Liver (tissue), 9 donors: ENCODE data around the gene SMOC2. TPM values are rescaled to one million over a fixed set of nuclear protein-coding genes. Genes with fewer than 3 reads are reported as not detected.

Experiments used
- DNase-seq: peaks from one replicate; pipeline ENCODE4 v3.0.0-alpha.2; 2017; ENCODE audit warnings: low spot score
- H3K27ac ChIP-seq, 2 donors: one replicate each; pipeline ENCODE4 v1.7.0; 2013; ENCODE audit warnings: inconsistent platforms in 2 of 2, low read length in 2 of 2, control low read depth in 1 of 2, low read depth in 1 of 2, mild to moderate bottlenecking in 1 of 2
- H3K27me3 ChIP-seq, 4 donors: one replicate each; pipeline versions ENCODE4 v1.6.1 to v1.7.0; 2013; ENCODE audit warnings: low read length in 3 of 4, inconsistent platforms in 1 of 4, mild to moderate bottlenecking in 1 of 4, moderate library complexity in 1 of 4; ENCODE audit not compliant: control insufficient read depth in 4 of 4, insufficient read depth in 4 of 4
- H3K36me3 ChIP-seq, 4 donors: one replicate each; pipeline versions ENCODE4 v1.6.1 to v1.7.0; 2013; ENCODE audit warnings: low read length in 3 of 4, mild to moderate bottlenecking in 3 of 4, low read depth in 1 of 4, moderate library complexity in 1 of 4; ENCODE audit not compliant: control insufficient read depth in 4 of 4, insufficient read depth in 3 of 4
- H3K4me1 ChIP-seq, 4 donors: one replicate each; pipeline versions ENCODE4 v1.6.1 to v1.7.0; 2013; ENCODE audit warnings: low read length in 3 of 4, mild to moderate bottlenecking in 3 of 4, moderate library complexity in 1 of 4; ENCODE audit not compliant: control insufficient read depth in 4 of 4, insufficient read depth in 4 of 4
- H3K4me3 ChIP-seq, 3 donors: one replicate each; pipeline versions ENCODE4 v1.6.1 to v1.7.0; 2013; ENCODE audit warnings: low read length in 3 of 3, control low read depth in 1 of 3, low read depth in 1 of 3, mild to moderate bottlenecking in 1 of 3
- H3K9ac ChIP-seq, 2 donors: one replicate each; pipeline ENCODE4 v1.7.0; 2013; ENCODE audit warnings: low read length in 2 of 2, mild to moderate bottlenecking in 2 of 2, moderate library complexity in 2 of 2, control low read depth in 1 of 2, low read depth in 1 of 2
- H3K9me3 ChIP-seq, 4 donors: one replicate each; pipeline versions ENCODE4 v1.6.1 to v1.7.0; 2013; ENCODE audit warnings: low read length in 3 of 4; ENCODE audit not compliant: control insufficient read depth in 4 of 4
- ATF3 ChIP-seq: IDR thresholded peaks from 2 replicates; pipeline ENCODE4 v1.6.1; 2016; ENCODE audit warnings: antibody characterized with exemption
- CTCF ChIP-seq: fragments of 150-350 bp; IDR thresholded peaks from 2 replicates; pipeline ENCODE4 v1.5.1; 2017; ENCODE audit warnings: improper control_type of control experiment, low read depth, low read length; ENCODE audit not compliant: missing input control
- EGR1 ChIP-seq, 2 donors: IDR thresholded peaks; 2 replicates each; pipeline ENCODE4 v1.6.1; 2016 to 2018; ENCODE audit warnings: antibody characterized with exemption in 2 of 2, low read depth in 2 of 2
- FOXA1 ChIP-seq: IDR thresholded peaks from 2 replicates; pipeline ENCODE4 v1.6.1; 2016; ENCODE audit warnings: antibody characterized with exemption
- FOXA2 ChIP-seq: IDR thresholded peaks from 2 replicates; pipeline ENCODE4 v1.6.1; 2016; ENCODE audit warnings: antibody characterized with exemption
- HNF4A ChIP-seq, 2 donors: conservative IDR thresholded peaks; 2 replicates each; pipeline ENCODE4 v1.6.1; 2016; ENCODE audit warnings: antibody characterized with exemption in 2 of 2, mild to moderate bottlenecking in 2 of 2
- NR2F2 ChIP-seq: IDR thresholded peaks from 2 replicates; pipeline ENCODE4 v1.6.1; 2016; ENCODE audit warnings: antibody characterized with exemption
- RAD21 ChIP-seq, 2 donors: IDR thresholded peaks; 2 replicates each; pipeline ENCODE4 v1.6.1; 2016; ENCODE audit warnings: antibody characterized with exemption in 2 of 2, mild to moderate bottlenecking in 2 of 2
- REST ChIP-seq: IDR thresholded peaks from 2 replicates; pipeline ENCODE4 v1.6.1; 2016; ENCODE audit warnings: antibody characterized with exemption, mild to moderate bottlenecking
- RXRA ChIP-seq, 2 donors: IDR thresholded peaks; 2 replicates each; pipeline ENCODE4 v1.6.1; 2017 to 2018; ENCODE audit warnings: antibody characterized with exemption in 2 of 2, mild to moderate bottlenecking in 1 of 2
- SP1 ChIP-seq: IDR thresholded peaks from 2 replicates; pipeline ENCODE4 v1.6.1; 2018; ENCODE audit warnings: antibody characterized with exemption, mild to moderate bottlenecking
- TAF1 ChIP-seq: conservative IDR thresholded peaks from 2 replicates; pipeline ENCODE4 v1.6.1; 2016; ENCODE audit warnings: antibody characterized with exemption, mild to moderate bottlenecking
- ZBTB33 ChIP-seq: IDR thresholded peaks from 2 replicates; pipeline ENCODE4 v1.6.1; 2016; ENCODE audit warnings: antibody characterized with exemption
- WGBS: extraction: QIAGEN DNeasy Blood & Tissue Kit; methylation state at CpG from one replicate; pipeline ENCODE4 v1.1.7; 2013; 5-methylcytosine and 5-hydroxymethylcytosine counted together
- polyA plus RNA-seq, 2 donors: library from polyadenylated mRNA; stranded (reverse) in 1 of 2; unstranded in 1 of 2; fragments of 200-250 nt in 1 of 2; fragments of >200 nt in 1 of 2; fragmentation: Nextera tagmentation in 1 of 2; extraction: Ambion mirVana in 1 of 2; gene quantifications; one replicate each; pipeline versions ENCODE4 v1.2.1 to v1.2.3, GENCODE V29; 2013 to 2015
- total RNA-seq, 2 donors: library from RNA; depleted of rRNA; stranded (reverse); fragments of >200 nt; gene quantifications; one replicate each; pipeline ENCODE4 v1.2.3, GENCODE V29; 2014
- donor health status: healthy.
- donor health status: healthy.
- donor health status: healthy.
- donor health status: healthy.
- donor health status: healthy.

SMOC2 gene
- total and polyA plus RNA-seq, 4 donors = 0.23 to 1.9 (median 1.1) TPM

- H3K9ac ChIP-seq = no peak overlapping the region
- H3K9me3 ChIP-seq = peaks cover 0 to 3% (median 0%) of the 10 kb centered on the region in 4 donors
- 68% methylated on average over 13 of the region's 13 CpGs for WGBS
- H3K27me3 ChIP-seq = no peaks in the 10 kb centered on the region
- TF ChIP-seq NR2F2 (no peak), FOXA2 (no peak), CTCF (no peak), FOXA1 (no peak), SP1 (no peak), ATF3 (no peak), TAF1 (no peak), ZBTB33 (no peak), RXRA (IDR thresholded peaks at IDR 0.05) (no peak), EGR1 (IDR thresholded peaks at IDR 0.05; ENCODE audit: low read depth in 2 of 2) (no peak), HNF4A (conservative IDR thresholded peaks at IDR 0.05) (no peak), RAD21 (IDR thresholded peaks at IDR 0.05) (no peak), REST (no peak)
- no peaks in the 10 kb centered on the region for H3K36me3 ChIP-seq
- H3K4me1 ChIP-seq = no peaks in the 10 kb centered on the region
- no peak overlapping the region for H3K27ac ChIP-seq
- H3K4me3 ChIP-seq = no peak overlapping the region
- DNase-seq = no peak
Observed at GRCh38 chr6:168623736-168624135, 182.8 kb downstream of the SMOC2 start.

GRCh38 chr6:168624540-168624939 lies 183.6 kb downstream of the SMOC2 start:
- Histone ChIP-seq H3K4me3 (no peak overlapping the region), H3K27ac (no peak overlapping the region), H3K9me3 (peaks cover 0 to 3% (median 0%) of the 10 kb centered on the region in 4 donors), H3K36me3 (no peaks in the 10 kb centered on the region), H3K9ac (no peak overlapping the region), H3K4me1 (no peaks in the 10 kb centered on the region), H3K27me3 (no peaks in the 10 kb centered on the region)
- WGBS = 94% methylated on average over 2 of the region's 2 CpGs
- DNase-seq = no peak
- no peak for TF ChIP-seq REST
